WERI-Rb-1 (cell line): ENCODE results near the gene APOL3.
"Not testable (repeated sequence)": the region's sequence is repeated elsewhere in the genome, so short reads cannot be mapped to it uniquely, and the experiment has no call there.

ENCODE experiments used
- DNase-seq: peaks from one replicate; pipeline ENCODE4 v3.0.0-alpha.2; 2020
- H3K27ac ChIP-seq: fragments of 250-450 bp; sonication (Bioruptor Pico); 2 replicates; pipeline ENCODE4 v1.5.1; 2020; ENCODE audit warnings: mild to moderate bottlenecking, moderate library complexity
- H3K27me3 ChIP-seq: fragments of 250-450 bp; sonication (Bioruptor Pico); 2 replicates; pipeline ENCODE4 v1.5.1; 2021; ENCODE audit warnings: mild to moderate bottlenecking, low read depth, moderate library complexity; ENCODE audit not compliant: insufficient read depth, severe bottlenecking
- H3K36me3 ChIP-seq: fragments of 250-450 bp; sonication (Bioruptor Pico); 2 replicates; pipeline ENCODE4 v1.5.1; 2020; ENCODE audit warnings: mild to moderate bottlenecking, moderate library complexity
- H3K4me3 ChIP-seq: 2 replicates; pipeline ENCODE4 v1.5.1; 2011; ENCODE audit warnings: low read depth, mild to moderate bottlenecking, control low read depth, low read length
- H3K9me3 ChIP-seq: fragments of 250-450 bp; sonication (Bioruptor Pico); 2 replicates; pipeline ENCODE4 v1.5.1; 2021; ENCODE audit warnings: mild to moderate bottlenecking, moderate library complexity; ENCODE audit not compliant: severe bottlenecking
- CTCF ChIP-seq: IDR thresholded peaks from 2 replicates; pipeline ENCODE4 v1.5.1; 2011; ENCODE audit warnings: low read depth, mild to moderate bottlenecking, control low read depth, inconsistent platforms, low read length

The APOL3 gene

DNA sequence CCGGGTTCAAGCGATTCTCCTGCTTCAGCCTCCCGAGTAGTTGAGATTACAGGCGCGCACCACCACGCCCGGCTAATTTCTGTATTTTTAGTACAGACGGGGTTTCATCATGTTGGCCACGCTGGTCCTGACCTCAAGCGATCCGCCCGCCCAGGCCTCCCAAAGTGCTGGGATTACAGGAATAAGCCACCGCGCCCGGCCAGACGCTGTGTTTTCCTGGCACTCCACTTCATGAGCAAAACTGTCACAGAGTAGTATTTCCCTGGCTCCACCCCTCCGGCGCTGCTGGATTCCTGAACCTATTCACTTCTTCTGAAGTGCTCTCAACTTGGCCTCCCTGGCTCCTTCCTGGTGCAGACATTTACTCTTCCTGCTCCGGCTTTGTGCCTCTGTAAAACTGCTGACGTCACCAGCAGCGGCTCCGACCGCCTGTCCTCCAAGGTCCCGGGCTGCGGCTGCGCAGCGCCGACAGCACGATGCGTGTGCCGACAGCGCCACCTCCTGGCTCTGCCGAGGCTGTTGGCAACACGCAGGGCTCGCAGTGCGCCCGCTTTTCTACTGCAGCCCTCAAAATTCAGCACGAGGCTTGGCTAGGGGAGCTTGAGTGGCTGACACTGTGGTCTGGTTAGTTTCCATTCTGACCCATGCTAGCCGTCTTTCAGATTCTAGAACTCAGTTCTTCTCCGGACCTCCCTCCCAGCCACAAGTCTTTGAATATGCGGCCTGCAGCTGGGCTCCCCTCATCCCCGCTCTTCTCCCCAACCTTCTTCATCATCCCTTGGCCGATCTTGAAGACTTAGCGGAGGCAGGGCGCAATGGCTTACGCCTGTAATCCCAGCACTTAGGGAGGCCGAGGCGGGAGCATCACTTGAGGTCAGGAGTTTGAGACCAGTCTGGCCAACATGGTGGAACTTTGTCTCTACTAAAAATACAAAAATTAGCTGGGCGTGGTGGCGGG is 36.6 kb downstream of the APOL3 start:
- DNase-seq: peak; percentile 90
- H3K4me3 ChIP-seq: peak overlapping the region; percentile 44
- H3K27me3 ChIP-seq: peaks cover 26% of the 10 kb centered on the region
- no peaks in the 10 kb centered on the region for H3K36me3 ChIP-seq
- no peaks in the 10 kb centered on the region for H3K9me3 ChIP-seq
- TF ChIP-seq CTCF: peak; percentile 98
- H3K27ac ChIP-seq: peak overlapping the region; percentile 17

GRCh38 chr22:36120621-36121351 is 39.8 kb downstream of the APOL3 start:
- DNase-seq, H3K27ac ChIP-seq, H3K36me3 ChIP-seq, H3K4me3 ChIP-seq, H3K9me3 ChIP-seq: not testable (repeated sequence)
- peaks cover 15% of the 10 kb centered on the region for H3K27me3 ChIP-seq

DNA sequence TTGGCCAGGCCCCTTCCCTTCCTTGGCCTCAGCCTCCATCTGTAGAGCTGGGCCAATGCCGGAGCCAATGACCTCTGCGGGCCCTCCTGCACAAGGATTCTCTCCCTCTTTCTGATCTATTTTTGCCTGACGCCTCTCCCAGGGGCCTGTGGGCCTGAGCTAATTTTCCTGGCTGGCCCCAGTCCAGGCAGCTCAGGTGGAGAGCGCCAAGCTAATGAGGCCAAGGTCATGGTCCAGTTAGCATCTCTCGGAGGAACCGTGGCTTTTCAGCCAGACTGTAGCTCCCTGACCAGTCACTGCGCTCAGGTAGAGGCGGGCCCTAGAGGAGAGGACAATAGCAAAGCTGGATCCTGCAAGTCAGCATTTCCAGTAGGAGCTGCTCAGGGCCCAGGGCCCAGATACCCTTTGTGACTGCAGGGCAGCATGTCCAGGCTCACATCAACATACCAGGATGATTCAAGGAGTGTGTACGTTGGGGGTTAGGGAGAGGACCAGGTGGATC is 43.5 kb downstream of the APOL3 start:
- no peaks in the 10 kb centered on the region for H3K36me3 ChIP-seq
- no peak overlapping the region for H3K27ac ChIP-seq
- no peak overlapping the region for H3K4me3 ChIP-seq
- no peaks in the 10 kb centered on the region for H3K9me3 ChIP-seq
- no peak for DNase-seq
- no peak for TF ChIP-seq CTCF
- no peaks in the 10 kb centered on the region for H3K27me3 ChIP-seq

- no peak for TF ChIP-seq CTCF
- no peak for DNase-seq
- Histone ChIP-seq H3K27me3 (no peaks in the 10 kb centered on the region), H3K27ac (no peak overlapping the region), H3K4me3 (no peak overlapping the region), H3K9me3 (no peaks in the 10 kb centered on the region), H3K36me3 (no peaks in the 10 kb centered on the region)
Measured at GRCh38 chr22:36116127-36116526, 44.4 kb downstream of the APOL3 start.

DNA sequence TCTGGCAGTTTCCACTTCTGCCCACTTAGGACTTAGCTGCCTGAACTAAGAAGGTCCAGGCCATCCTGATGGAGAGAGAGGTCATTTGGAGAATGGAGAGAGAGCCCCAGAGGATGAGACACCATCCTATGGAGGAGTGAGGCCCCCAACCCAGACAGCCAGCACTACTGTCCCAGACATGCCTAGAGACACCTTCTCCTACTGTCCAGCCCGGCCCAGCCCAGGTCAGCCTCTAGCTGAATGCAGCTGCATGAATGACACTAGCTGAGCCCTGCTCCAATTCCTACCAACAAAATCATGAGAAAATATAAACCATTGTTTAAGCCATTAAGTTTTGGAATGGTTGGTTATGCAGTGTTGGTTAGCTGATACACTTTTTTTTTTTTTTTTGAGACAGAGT is 47.4 kb downstream of the APOL3 start:
- H3K27ac ChIP-seq: no peak overlapping the region
- no peak overlapping the region for H3K4me3 ChIP-seq
- H3K9me3 ChIP-seq: no peaks in the 10 kb centered on the region
- TF ChIP-seq CTCF: no peak
- no peaks in the 10 kb centered on the region for H3K27me3 ChIP-seq
- no peak for DNase-seq
- no peaks in the 10 kb centered on the region for H3K36me3 ChIP-seq

DNA sequence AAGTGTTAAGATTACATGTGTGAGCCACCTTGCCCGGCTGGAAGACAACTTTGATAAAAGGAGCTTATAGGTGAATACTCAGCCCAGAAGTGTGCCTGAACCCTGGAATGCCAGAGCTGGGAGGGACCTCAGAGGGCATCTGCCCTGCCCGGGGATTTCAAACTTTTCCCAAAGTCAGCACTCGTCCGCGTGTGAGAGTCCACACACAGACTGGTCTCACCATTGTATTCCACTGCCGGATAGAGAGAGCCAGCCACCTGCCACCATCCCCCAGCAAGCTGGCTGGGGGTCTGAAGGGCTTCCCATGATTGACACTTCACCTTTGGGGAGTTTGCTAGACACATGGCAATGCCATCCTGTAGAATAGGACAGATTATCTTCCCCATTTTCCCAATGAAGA is 49.2 kb downstream of the APOL3 start:
- Histone ChIP-seq H3K36me3 (no peaks in the 10 kb centered on the region), H3K9me3 (no peaks in the 10 kb centered on the region), H3K27me3 (no peaks in the 10 kb centered on the region), H3K27ac (no peak overlapping the region), H3K4me3 (no peak overlapping the region)
- no peak for DNase-seq
- no peak for TF ChIP-seq CTCF
